Bronchial epithelial cell (primary cell): ENCODE data around the gene POLG. TPM values are rescaled to one million over a fixed set of nuclear protein-coding genes. Genes with fewer than 3 reads are reported as not detected.

Experiments used
- DNase-seq: peaks from one replicate; pipeline ENCODE4 v3.0.0-alpha.2; 2010; ENCODE audit warnings: low read depth
- FAIRE-seq: peaks from 2 replicates; lab custom pipeline; 2011; peaks lifted over from hg19 to GRCh38; lab: Jason Lieb, UNC
- H3K27me3 ChIP-seq: 2 replicates; pipeline ENCODE4 v1.5.1; 2011; ENCODE audit warnings: low read length; ENCODE audit not compliant: control insufficient read depth, insufficient read depth
- H3K36me3 ChIP-seq: 2 replicates; pipeline ENCODE4 v1.5.1; 2011; ENCODE audit warnings: low read length; ENCODE audit not compliant: control insufficient read depth, insufficient read depth
- H3K4me3 ChIP-seq: 2 replicates; pipeline ENCODE4 v1.5.1; 2011; ENCODE audit warnings: mild to moderate bottlenecking, low read depth, low read length, control low read depth
- total RNA-seq: library from RNA; depleted of rRNA; stranded (reverse); fragments of >200 nt; gene quantifications from 2 replicates; pipeline ENCODE4 v1.2.1, GENCODE V29; 2014
- TF ChIP-seq, protein P1 (sequence below): IDR thresholded peaks from 2 replicates; pipeline ENCODE4 v1.5.1; 2011; ENCODE audit warnings: mild to moderate bottlenecking, moderate library complexity, low read length, control low read depth, inconsistent platforms; ENCODE audit not compliant: insufficient read depth, severe bottlenecking

POLG gene
- total RNA-seq, 1 donor from 2014 or later: 93.7 TPM

DNA sequence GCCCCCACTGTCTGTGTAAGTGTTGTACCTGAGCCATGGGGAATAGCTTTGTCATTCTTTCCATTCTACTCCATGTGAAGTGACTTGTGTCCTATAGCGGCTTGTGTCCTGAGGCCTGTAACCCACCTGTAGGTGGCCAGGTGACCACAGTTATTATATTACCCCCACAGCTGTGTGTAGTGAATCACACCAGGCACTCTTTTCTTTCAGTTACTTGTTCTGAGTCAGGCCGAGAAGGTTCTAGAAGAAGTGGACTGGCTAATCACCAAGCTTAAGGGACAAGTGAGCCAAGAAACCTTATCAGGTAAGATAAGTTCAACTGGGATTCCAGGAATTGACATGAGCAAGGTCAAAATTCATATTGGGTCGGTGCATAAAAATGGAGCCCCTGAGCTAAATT lies 29.2 kb downstream of the POLG start:
- FAIRE-seq (no peak), DNase-seq (no peak)
- TF ChIP-seq, protein P1, sequence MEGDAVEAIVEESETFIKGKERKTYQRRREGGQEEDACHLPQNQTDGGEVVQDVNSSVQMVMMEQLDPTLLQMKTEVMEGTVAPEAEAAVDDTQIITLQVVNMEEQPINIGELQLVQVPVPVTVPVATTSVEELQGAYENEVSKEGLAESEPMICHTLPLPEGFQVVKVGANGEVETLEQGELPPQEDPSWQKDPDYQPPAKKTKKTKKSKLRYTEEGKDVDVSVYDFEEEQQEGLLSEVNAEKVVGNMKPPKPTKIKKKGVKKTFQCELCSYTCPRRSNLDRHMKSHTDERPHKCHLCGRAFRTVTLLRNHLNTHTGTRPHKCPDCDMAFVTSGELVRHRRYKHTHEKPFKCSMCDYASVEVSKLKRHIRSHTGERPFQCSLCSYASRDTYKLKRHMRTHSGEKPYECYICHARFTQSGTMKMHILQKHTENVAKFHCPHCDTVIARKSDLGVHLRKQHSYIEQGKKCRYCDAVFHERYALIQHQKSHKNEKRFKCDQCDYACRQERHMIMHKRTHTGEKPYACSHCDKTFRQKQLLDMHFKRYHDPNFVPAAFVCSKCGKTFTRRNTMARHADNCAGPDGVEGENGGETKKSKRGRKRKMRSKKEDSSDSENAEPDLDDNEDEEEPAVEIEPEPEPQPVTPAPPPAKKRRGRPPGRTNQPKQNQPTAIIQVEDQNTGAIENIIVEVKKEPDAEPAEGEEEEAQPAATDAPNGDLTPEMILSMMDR: no peak
- H3K4me3 ChIP-seq: no peak overlapping the region
- peaks cover 5% of the 10 kb centered on the region for H3K36me3 ChIP-seq
- H3K27me3 ChIP-seq: no peaks in the 10 kb centered on the region

DNA sequence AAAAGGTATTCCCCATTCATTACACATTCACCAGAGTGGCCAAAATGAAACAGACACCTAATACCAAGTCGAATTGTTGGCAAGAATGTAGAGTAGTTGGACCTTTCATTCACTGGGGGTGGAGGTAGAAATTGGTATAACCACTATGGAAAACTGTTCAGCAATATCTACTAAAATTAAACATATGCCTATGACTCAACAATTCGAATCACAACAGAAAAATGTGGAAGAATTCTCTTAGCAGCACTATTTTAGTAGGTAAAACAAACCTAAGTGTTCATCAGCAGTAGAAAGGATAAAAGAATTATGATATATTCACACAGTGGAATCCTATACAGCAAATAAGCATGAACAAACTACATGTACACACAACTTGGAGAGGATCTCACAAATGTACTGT lies 30.6 kb downstream of the POLG start:
- Histone ChIP-seq H3K4me3 (no peak overlapping the region), H3K27me3 (no peaks in the 10 kb centered on the region), H3K36me3 (peaks cover 5% of the 10 kb centered on the region)
- no peak for DNase-seq
- no peak for FAIRE-seq
- TF ChIP-seq, protein P1: no peak

DNA sequence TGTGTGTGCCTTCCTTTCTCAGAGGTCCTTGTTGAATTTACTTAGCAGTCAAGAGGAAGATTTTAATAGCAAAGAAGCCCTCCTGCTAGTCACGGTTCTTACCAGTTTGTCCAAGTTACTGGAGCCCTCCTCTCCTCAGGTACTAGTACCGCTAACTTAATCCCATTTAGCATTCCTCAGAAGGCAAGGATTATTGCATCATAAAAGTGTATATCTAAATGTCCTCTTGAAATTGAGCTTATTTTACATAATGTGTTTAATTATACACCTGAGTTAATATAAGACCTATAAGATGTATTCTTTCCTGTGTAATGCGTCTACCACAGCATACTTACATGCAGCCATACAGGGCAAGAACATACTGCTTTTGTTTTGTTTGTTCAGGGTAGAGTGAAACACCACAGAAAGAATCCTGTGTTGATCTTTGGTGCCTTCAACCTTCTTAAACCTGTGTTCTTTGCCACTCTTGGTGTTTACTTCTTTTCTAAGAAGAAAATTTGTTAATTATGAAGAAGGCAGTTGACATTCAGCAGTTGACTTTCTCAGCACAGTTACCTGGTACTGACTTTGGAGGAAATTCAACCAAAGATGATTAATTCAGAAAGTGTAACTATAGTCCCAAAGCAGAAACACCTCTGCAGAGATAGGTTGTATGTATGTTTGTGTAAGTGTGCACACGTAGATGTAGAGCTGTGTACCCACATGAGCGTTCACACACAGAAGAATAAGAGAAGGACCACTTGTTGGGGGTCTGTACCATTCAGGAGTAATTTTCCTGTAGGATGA lies 33.1 kb downstream of the POLG start:
- FAIRE-seq (no peak), DNase-seq (no peak)
- Histone ChIP-seq H3K27me3 (no peaks in the 10 kb centered on the region), H3K4me3 (no peak overlapping the region), H3K36me3 (peaks cover 5% of the 10 kb centered on the region)
- TF ChIP-seq, protein P1: no peak

DNA sequence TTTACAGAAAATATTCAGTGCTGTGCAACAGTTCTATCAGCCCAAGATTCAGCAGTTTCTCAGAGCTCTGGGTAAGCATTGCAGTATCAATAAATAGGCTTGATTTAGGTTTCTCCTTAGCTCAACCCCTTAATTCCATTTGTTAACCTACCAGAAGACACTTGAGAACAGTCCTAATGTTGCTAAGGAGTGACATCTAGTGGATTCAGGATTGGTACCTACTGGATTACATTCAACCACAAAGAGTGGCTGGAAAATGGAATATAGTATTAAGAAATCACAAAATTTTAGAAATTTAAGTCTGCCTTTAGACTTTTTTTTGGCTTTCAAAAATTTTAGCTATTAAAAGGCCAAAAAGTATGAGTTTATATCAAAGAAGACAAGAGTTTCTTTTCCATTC lies 34.7 kb downstream of the POLG start:
- Histone ChIP-seq H3K27me3 (no peaks in the 10 kb centered on the region), H3K4me3 (no peak overlapping the region), H3K36me3 (peaks cover 2% of the 10 kb centered on the region)
- TF ChIP-seq, protein P1: no peak
- peak; percentile 44 for DNase-seq
- no peak for FAIRE-seq

DNA sequence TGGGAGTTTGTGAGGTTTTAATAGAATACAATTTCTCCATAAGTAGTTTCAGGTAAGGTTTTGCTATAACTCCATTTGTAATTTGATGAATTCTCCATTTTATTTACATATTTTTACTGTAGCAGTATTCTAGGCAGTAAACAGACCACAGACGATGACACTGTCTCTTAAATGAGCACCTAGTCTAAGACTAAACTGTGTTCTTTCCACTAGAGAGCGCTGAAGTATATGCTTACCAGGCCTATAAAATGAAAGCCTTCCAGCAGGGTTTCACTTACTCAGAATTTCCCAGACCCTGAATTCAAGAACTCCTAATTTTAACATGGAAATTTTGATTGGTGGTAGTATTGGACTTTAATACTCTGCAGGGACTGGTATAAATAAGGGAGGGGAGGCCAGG lies 41.6 kb downstream of the POLG start:
- Histone ChIP-seq H3K4me3 (no peak overlapping the region), H3K36me3 (no peaks in the 10 kb centered on the region), H3K27me3 (no peaks in the 10 kb centered on the region)
- FAIRE-seq (no peak), DNase-seq (no peak)
- TF ChIP-seq, protein P1: no peak
